OCI-LY1 (cell line): ENCODE measurements around the gene RFK.

Experiments
- H2AFZ ChIP-seq: fragments of 200-600 bp; sonication (generic), shearing (Covaris generic); 2 replicates; pipeline ENCODE4 v1.6.0; 2014; ENCODE audit warnings: antibody characterized with exemption, mild to moderate bottlenecking, low read length
- H3F3A ChIP-seq: fragments of 200-600 bp; sonication (generic), shearing (Covaris generic); 2 replicates; pipeline ENCODE4 v1.6.0; 2014; ENCODE audit warnings: mild to moderate bottlenecking, antibody characterized with exemption, low read length, moderate library complexity; ENCODE audit not compliant: insufficient read depth
- H3K27ac ChIP-seq: fragments of 200-600 bp; sonication (generic); 2 replicates; pipeline ENCODE4 v1.5.1; 2014; ENCODE audit warnings: low read length, mixed run types, mild to moderate bottlenecking, low read depth; ENCODE audit not compliant: poor library complexity, severe bottlenecking
- H3K27me3 ChIP-seq: fragments of 200-600 bp; sonication (generic); 2 replicates; pipeline ENCODE4 v1.6.0; 2014; ENCODE audit warnings: antibody characterized with exemption, mild to moderate bottlenecking, low read length, moderate library complexity; ENCODE audit not compliant: insufficient read depth
- H3K36me3 ChIP-seq: fragments of 200-600 bp; sonication (generic); 2 replicates; pipeline ENCODE4 v1.6.1; 2014; ENCODE audit warnings: mild to moderate bottlenecking, antibody characterized with exemption, low read length, moderate library complexity, mixed read lengths; ENCODE audit not compliant: insufficient read depth
- H3K4me1 ChIP-seq: fragments of 200-600 bp; sonication (generic); 2 replicates; pipeline ENCODE4 v1.5.1; 2014; ENCODE audit warnings: mild to moderate bottlenecking, low read length, moderate library complexity; ENCODE audit not compliant: insufficient read depth, severe bottlenecking
- H3K4me2 ChIP-seq: fragments of 200-600 bp; sonication (generic), shearing (Covaris generic); 2 replicates; pipeline ENCODE4 v1.6.1; 2014; ENCODE audit warnings: low read length
- H3K4me3 ChIP-seq: fragments of 200-600 bp; sonication (generic); 2 replicates; pipeline ENCODE4 v1.5.1; 2014; ENCODE audit warnings: low read length, low read depth, mild to moderate bottlenecking, mixed read lengths; ENCODE audit not compliant: poor library complexity, severe bottlenecking
- H3K79me2 ChIP-seq: fragments of 200-600 bp; shearing (Covaris generic); 2 replicates; pipeline ENCODE4 v1.6.1; 2016; ENCODE audit warnings: mixed run types, low read length, mixed read lengths; ENCODE audit not compliant: insufficient read depth
- H3K9ac ChIP-seq: fragments of 200-600 bp; sonication (generic), shearing (Covaris generic); 2 replicates; pipeline ENCODE4 v1.6.1; 2014; ENCODE audit warnings: mild to moderate bottlenecking, low read length, mixed read lengths
- H3K9me2 ChIP-seq: fragments of 200-600 bp; sonication (generic), shearing (Covaris generic); 2 replicates; pipeline ENCODE4 v1.6.1; 2014; ENCODE audit warnings: low read depth, mild to moderate bottlenecking, low read length, mixed read lengths
- H3K9me3 ChIP-seq: fragments of 200-600 bp; shearing (Covaris generic); 2 replicates; pipeline ENCODE4 v1.6.1; 2014; ENCODE audit warnings: low read length, mixed read lengths
- H4K20me1 ChIP-seq: fragments of 200-600 bp; sonication (generic), shearing (Covaris generic); 2 replicates; pipeline ENCODE4 v1.6.0; 2016; ENCODE audit warnings: mild to moderate bottlenecking, low read length; ENCODE audit not compliant: insufficient read depth
- CTCF ChIP-seq: fragments of 200-600 bp; sonication (generic), shearing (Covaris generic); IDR thresholded peaks from 2 replicates; pipeline ENCODE4 v1.5.1; 2017; ENCODE audit warnings: mild to moderate bottlenecking, antibody characterized with exemption, low read length, moderate library complexity, mixed read lengths
- EZH2 ChIP-seq: fragments of 200-600 bp; sonication (generic), shearing (Covaris generic); IDR thresholded peaks from 2 replicates; pipeline ENCODE4 v1.8.0; 2017; ENCODE audit warnings: borderline replicate concordance, mixed run types, mild to moderate bottlenecking, antibody characterized with exemption, low read length, moderate library complexity, mixed read lengths

The RFK gene

DNA sequence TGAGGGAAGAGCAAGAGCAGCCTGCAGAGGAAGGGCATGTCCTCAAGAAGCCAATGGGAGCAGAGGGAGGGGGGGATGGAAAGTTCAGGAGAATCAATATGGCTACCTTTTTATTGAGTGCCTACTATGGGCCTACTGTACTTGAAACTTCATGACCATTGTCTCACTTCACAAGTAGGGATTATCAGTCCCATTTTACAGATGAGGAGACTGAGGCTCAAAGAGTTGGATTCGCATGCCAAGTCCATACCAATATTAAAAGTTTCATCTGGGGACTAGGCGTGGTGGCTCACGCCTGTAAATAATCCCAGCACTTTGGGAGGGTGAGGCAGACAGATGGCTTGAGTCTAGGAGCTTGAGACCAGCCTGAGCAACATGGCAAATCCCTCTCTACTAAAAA lies 40.0 kb downstream of the RFK start:
- Histone ChIP-seq H3K9ac (no peak overlapping the region), H3K9me3 (no peaks in the 10 kb centered on the region), H3K9me2 (no peaks in the 10 kb centered on the region), H3F3A (no peaks in the 10 kb centered on the region), H4K20me1 (no peaks in the 10 kb centered on the region), H3K27ac (no peak overlapping the region), H3K4me3 (no peak overlapping the region), H2AFZ (no peak overlapping the region), H3K79me2 (no peaks in the 10 kb centered on the region), H3K4me2 (no peak overlapping the region), H3K36me3 (no peaks in the 10 kb centered on the region), H3K27me3 (no peaks in the 10 kb centered on the region), H3K4me1 (peaks cover 36% of the 10 kb centered on the region)
- TF ChIP-seq CTCF (no peak), EZH2 (no peak)

- H3K36me3 ChIP-seq = no peaks in the 10 kb centered on the region
- no peaks in the 10 kb centered on the region for H4K20me1 ChIP-seq
Measured at GRCh38 chr9:76353280-76353679, 40.9 kb downstream of the RFK start.

DNA sequence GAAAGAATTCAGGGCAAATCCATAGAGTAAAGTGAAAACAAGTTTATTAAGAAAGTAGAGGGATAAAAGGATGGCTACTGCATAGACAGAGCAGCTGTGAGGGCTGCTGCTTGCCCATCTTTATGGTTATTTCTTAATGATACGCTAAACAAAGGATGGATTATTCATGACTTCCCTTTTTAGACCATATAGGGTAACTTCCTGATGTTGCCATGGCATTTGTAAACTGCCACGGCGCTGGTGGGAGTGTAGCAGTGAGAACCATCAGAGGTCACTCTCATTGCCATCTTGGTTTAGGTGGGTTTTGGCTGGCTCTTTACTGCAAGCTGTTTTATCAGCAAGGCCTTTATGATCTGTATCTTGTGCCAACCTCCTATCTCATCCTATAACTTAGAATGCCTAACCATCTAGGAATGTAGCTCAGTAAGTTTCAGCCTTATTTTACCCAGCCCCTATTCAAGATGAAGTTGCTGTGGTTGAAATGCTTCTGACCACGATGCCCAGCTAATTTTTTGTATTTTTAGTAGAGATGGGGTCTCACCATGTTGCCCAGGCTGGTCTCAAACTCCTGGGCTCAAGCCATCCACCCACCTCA lies 42.1 kb downstream of the RFK start:
- H2AFZ ChIP-seq = no peak overlapping the region
- H3K9ac ChIP-seq = no peak overlapping the region
- H3K36me3 ChIP-seq = no peaks in the 10 kb centered on the region
- no peak overlapping the region for H3K27ac ChIP-seq
- H4K20me1 ChIP-seq = no peaks in the 10 kb centered on the region
- H3K4me3 ChIP-seq = no peak overlapping the region
- H3K27me3 ChIP-seq = no peaks in the 10 kb centered on the region
- no peaks in the 10 kb centered on the region for H3K79me2 ChIP-seq
- no peak for TF ChIP-seq CTCF
- TF ChIP-seq EZH2 = no peak
- H3F3A ChIP-seq = no peaks in the 10 kb centered on the region
- H3K9me2 ChIP-seq = no peaks in the 10 kb centered on the region
- H3K4me1 ChIP-seq = peaks cover 36% of the 10 kb centered on the region
- no peak overlapping the region for H3K4me2 ChIP-seq
- H3K9me3 ChIP-seq = no peaks in the 10 kb centered on the region

More at GRCh38 chr9:76353280-76353679, 40.9 kb downstream of the RFK start:
- no peak overlapping the region for H3K4me3 ChIP-seq
- no peaks in the 10 kb centered on the region for H3K9me2 ChIP-seq
- no peaks in the 10 kb centered on the region for H3K9me3 ChIP-seq
- H3K27ac ChIP-seq = no peak overlapping the region
- TF ChIP-seq CTCF = no peak
- TF ChIP-seq EZH2 = no peak
- H3K4me1 ChIP-seq = peaks cover 36% of the 10 kb centered on the region
- H3F3A ChIP-seq = no peaks in the 10 kb centered on the region
- no peaks in the 10 kb centered on the region for H3K79me2 ChIP-seq
- H3K9ac ChIP-seq = no peak overlapping the region
- H3K27me3 ChIP-seq = no peaks in the 10 kb centered on the region
- no peak overlapping the region for H3K4me2 ChIP-seq
- H2AFZ ChIP-seq = no peak overlapping the region
